Measurements from ENCODE around the gene SUFU.

The SUFU gene

DNA sequence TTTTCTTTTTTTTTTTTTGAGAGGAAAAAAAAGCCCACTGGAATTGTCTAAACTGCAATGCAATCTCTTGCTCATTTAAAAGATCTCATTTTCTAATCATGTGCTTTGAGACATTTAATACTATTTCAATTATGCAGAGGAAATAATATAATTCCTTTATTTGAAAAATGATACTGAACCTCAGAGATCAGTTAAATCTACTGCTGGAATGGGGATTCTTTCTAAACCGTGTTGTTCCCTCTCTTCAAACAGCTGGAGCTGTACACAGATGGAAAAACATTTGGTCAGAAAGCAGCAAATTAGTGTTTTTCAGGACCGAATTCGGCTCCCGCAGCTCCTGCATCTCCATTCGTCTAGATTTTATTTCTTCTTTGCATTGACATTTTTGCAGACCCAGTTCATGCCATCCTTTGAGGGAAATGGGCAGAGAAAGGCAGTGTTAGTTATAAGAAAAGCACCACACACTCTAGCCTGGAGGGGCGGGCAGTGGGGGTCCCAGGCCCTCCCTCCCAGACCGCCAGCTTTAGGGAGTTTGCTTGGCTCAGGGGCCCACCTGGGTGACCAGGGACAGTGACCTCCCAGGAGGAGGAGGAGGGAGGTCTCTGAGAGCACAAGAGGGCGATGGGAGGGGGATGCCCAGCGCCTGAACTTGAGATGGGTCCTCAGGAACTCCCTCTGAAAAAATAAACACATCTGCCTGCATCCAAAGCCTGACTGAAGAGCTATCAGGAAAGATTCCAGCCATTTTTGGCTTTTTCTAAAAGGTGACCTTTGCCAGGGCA, 173.0 kb downstream of the SUFU start:
- DNase-seq = no peak

GRCh38 chr10:102677331-102678067, 173.7 kb downstream of the SUFU start:
- no peak for DNase-seq

DNA sequence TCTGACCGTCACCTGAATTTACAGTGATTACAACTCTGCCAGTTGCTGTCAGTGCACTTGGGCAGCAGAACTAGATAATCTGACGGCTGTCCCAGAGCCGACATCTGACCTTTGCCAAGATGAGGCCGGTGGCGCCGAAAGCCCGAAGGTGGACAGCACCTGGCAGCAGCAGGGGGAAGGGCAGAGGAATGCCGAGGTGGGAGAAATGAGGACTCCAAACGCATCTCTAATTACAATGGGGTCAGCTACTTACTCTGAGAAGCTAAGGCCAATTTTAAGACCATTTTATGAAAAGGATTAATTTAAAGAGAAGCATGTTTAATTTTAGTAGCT, 174.3 kb downstream of the SUFU start:
- DNase-seq = no peak

DNA sequence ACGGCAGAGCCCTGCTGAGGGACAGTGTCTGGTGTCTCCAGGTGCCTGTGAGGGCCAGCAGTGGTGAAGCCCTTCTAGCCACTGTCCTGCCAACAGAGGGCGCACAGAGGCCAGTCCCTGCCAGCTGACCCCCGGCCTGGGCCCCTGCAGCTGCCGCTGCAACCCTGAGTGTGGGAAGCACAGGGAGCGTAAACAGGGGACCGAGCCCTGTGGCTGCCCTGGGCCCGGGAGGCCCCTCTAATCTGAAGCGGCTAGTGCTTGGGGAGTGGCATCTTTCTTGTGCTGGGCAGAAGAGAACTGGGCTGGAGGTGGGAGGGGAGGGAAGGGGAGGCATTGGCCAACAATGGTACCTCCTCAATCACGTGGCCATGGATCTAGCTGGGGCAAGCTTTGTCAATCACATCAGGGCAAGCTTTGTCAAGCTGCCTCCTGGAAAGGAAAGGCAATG, 175.1 kb downstream of the SUFU start:
- no peak for DNase-seq

DNA sequence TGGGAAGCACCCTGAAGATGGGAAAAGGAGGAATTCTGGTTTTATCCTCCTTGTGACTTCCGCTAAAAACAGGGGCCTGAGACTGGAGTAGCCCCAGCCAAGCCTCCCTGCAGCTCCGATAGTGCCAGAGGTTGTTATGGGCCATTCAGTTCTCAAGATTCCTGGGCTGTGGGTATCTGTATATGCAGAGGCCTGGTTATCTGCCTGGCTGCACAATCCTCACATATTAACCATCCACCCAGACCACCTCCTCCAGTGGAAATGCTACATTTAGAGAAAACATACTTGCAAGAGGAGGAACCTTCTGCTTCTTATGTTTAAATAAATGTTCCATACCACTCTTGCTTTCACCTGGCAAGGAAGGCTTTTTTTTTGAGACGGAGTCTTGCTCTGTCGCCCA, 175.8 kb downstream of the SUFU start:
- DNase-seq = no peak

GRCh38 chr10:102681696-102682095, 177.9 kb downstream of the SUFU start:
- DNase-seq = no peak

DNA sequence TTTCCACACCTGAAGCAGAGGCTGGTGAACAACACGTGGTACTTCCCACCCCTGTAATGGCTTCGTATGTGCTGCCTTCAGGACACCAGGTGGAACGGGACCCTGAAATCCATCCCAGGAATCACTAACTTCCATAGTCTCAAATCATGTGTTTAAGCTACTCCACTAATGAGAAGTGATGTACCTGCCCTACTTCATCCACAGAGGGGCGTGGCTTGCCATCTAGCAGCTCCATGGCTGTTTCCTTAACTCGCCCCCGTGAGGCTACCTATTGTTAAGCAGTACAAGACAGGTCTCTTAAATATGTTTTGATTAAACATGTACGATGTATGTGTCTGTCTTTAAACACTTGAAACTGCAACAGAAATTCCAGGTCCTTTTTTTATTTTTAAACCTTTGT, 178.6 kb downstream of the SUFU start:
- DNase-seq = no peak

DNA sequence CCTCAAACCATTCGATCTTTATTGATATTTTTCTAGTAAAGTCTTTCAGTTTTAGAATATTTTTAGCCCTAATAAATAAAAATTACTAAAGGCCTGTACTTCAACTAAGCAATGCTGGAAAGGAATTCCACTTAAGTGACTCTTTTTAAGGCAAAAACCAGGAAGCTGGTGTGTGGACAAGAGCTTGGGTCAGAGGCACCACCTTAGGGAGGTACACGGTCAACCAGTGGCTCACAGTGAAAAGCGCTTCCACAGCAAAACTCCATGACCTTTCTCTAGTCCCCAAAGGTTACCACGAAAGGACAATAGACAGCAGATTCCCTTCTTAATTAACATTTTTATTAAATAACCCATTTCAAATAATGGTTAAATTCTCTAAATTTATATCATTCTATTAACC, 179.2 kb downstream of the SUFU start:
- DNase-seq = no peak
